SK-N-SH treated with all-trans-retinoic acid at 6 μM for 48 hours (cell line): ENCODE measurements around the gene RASSF10.

Experiments
- ATAC-seq: fragments of 200-7000 bp; cut with Tn5 transposase; 3 replicates; pipeline ENCODE4 v1.9.1; 2020; ENCODE audit warnings: mild to moderate bottlenecking, moderate library complexity
- CREB5 ChIP-seq: fragments of 250-450 bp; sonication (Bioruptor Pico); IDR thresholded peaks from 2 replicates; pipeline ENCODE4 v1.5.1; 2020; ENCODE audit warnings: low read depth, mild to moderate bottlenecking, moderate library complexity
- CSDC2 ChIP-seq: fragments of 250-450 bp; sonication (Bioruptor Pico); IDR thresholded peaks from 2 replicates; pipeline ENCODE4 v1.5.0; 2020; ENCODE audit warnings: mild to moderate bottlenecking, moderate library complexity
- CSRNP3 ChIP-seq: fragments of 250-450 bp; sonication (Bioruptor Pico); IDR thresholded peaks from 2 replicates; pipeline ENCODE4 v1.5.1; 2021; ENCODE audit warnings: mild to moderate bottlenecking, moderate library complexity
- ESRRG ChIP-seq: fragments of 250-450 bp; sonication (Bioruptor Pico); IDR thresholded peaks from 2 replicates; pipeline ENCODE4 v1.6.1; 2021; ENCODE audit warnings: mild to moderate bottlenecking
- GLIS3 ChIP-seq: fragments of 250-450 bp; sonication (Bioruptor Pico); IDR thresholded peaks from 2 replicates; pipeline ENCODE4 v1.5.0; 2020; ENCODE audit warnings: mild to moderate bottlenecking, moderate library complexity
- ISL1 ChIP-seq: fragments of 250-450 bp; sonication (Bioruptor Pico); IDR thresholded peaks from 2 replicates; pipeline ENCODE4 v2.1.2; 2022; ENCODE audit warnings: mild to moderate bottlenecking, moderate library complexity
- OSR1 ChIP-seq: fragments of 250-450 bp; sonication (Bioruptor Pico); IDR thresholded peaks from 2 replicates; pipeline ENCODE4 v1.8.0; 2022; ENCODE audit warnings: moderate library complexity, mild to moderate bottlenecking, inconsistent platforms
- PATZ1 ChIP-seq: fragments of 250-450 bp; sonication (Bioruptor Pico); IDR thresholded peaks from 2 replicates; pipeline ENCODE4 v1.8.0; 2020; ENCODE audit warnings: mild to moderate bottlenecking, moderate library complexity, borderline replicate concordance
- POU6F1 ChIP-seq: fragments of 250-450 bp; sonication (Bioruptor Pico); IDR thresholded peaks from 2 replicates; pipeline ENCODE4 v1.8.0; 2021; ENCODE audit warnings: low read depth, mild to moderate bottlenecking, moderate library complexity, borderline replicate concordance
- PPARA ChIP-seq: fragments of 250-450 bp; sonication (Bioruptor Pico); IDR thresholded peaks from 2 replicates; pipeline ENCODE4 v1.5.0; 2020; ENCODE audit warnings: mild to moderate bottlenecking, borderline replicate concordance
- RARB ChIP-seq: fragments of 250-450 bp; sonication (Bioruptor Pico); IDR thresholded peaks from 2 replicates; pipeline ENCODE4 v1.8.0; 2021; ENCODE audit warnings: mild to moderate bottlenecking, moderate library complexity
- TCF4 ChIP-seq: fragments of 250-450 bp; sonication (Bioruptor Pico); IDR thresholded peaks from 2 replicates; pipeline ENCODE4 v1.8.0; 2021; ENCODE audit warnings: mild to moderate bottlenecking, moderate library complexity, borderline replicate concordance
- TOX ChIP-seq: fragments of 250-450 bp; sonication (Bioruptor Pico); IDR thresholded peaks from 2 replicates; pipeline ENCODE4 v1.8.0; 2021; ENCODE audit warnings: mild to moderate bottlenecking, moderate library complexity, borderline replicate concordance
- TSHZ2 ChIP-seq: fragments of 250-450 bp; sonication (Bioruptor Pico); IDR thresholded peaks from 2 replicates; pipeline ENCODE4 v1.5.0; 2020; ENCODE audit warnings: mild to moderate bottlenecking, moderate library complexity
- ZC3H10 ChIP-seq: fragments of 250-450 bp; sonication (Bioruptor Pico); IDR thresholded peaks from 2 replicates; pipeline ENCODE4 v1.5.1; 2021; ENCODE audit warnings: mild to moderate bottlenecking, moderate library complexity
- ZFP3 ChIP-seq: fragments of 250-450 bp; sonication (Bioruptor Pico); IDR thresholded peaks from 2 replicates; pipeline ENCODE4 v1.5.0; 2020; ENCODE audit warnings: mild to moderate bottlenecking, moderate library complexity
- ZFP30 ChIP-seq: fragments of 450-650 bp; formaldehyde crosslinking; IDR thresholded peaks from 2 replicates; pipeline ENCODE4 v1.5.0; 2022; ENCODE audit warnings: mild to moderate bottlenecking, moderate library complexity
- ZNF565 ChIP-seq: fragments of 450-650 bp; formaldehyde crosslinking; conservative IDR thresholded peaks from 2 replicates; pipeline ENCODE4 v1.5.0; 2020; ENCODE audit warnings: low read depth, mild to moderate bottlenecking, moderate library complexity
- ZNF70 ChIP-seq: fragments of 450-650 bp; formaldehyde crosslinking; IDR thresholded peaks from 2 replicates; pipeline ENCODE4 v1.5.0; 2020; ENCODE audit warnings: mild to moderate bottlenecking, moderate library complexity
- ZNF8 ChIP-seq: fragments of 450-650 bp; formaldehyde crosslinking; IDR thresholded peaks from 2 replicates; pipeline ENCODE4 v1.5.0; 2020; ENCODE audit warnings: mild to moderate bottlenecking, moderate library complexity

The RASSF10 gene

GRCh38 chr11:13047884-13048283 lies 38.8 kb downstream of the RASSF10 start:
- ATAC-seq, result no peak
- no peak for TF ChIP-seq PPARA (CRISPR knock-in tag)
- TF ChIP-seq RARB, result no peak
- no peak for TF ChIP-seq CSDC2
- no peak for TF ChIP-seq PATZ1 (CRISPR knock-in tag)
- no peak for TF ChIP-seq ISL1 (CRISPR knock-in tag)
- no peak for TF ChIP-seq TCF4 (CRISPR knock-in tag)
- no peak for TF ChIP-seq TSHZ2
- no peak for TF ChIP-seq CSRNP3
- no peak for TF ChIP-seq OSR1 (CRISPR knock-in tag)
- no peak for TF ChIP-seq ZNF70 (CRISPR knock-in tag)
- no peak for TF ChIP-seq ZC3H10 (CRISPR knock-in tag)
- TF ChIP-seq TOX, result no peak
- TF ChIP-seq ZNF8 (CRISPR knock-in tag), result no peak
- no peak for TF ChIP-seq CREB5 (CRISPR knock-in tag)
- no peak for TF ChIP-seq GLIS3
- no peak for TF ChIP-seq POU6F1 (CRISPR knock-in tag)

GRCh38 chr11:13051257-13051656 lies 42.1 kb downstream of the RASSF10 start:
- ATAC-seq, result no peak
- TF ChIP-seq ZNF8 (CRISPR knock-in tag) (no peak), CSDC2 (no peak), ZFP3 (CRISPR knock-in tag) (no peak), ESRRG (CRISPR knock-in tag) (no peak), ZFP30 (CRISPR knock-in tag) (no peak), ZNF565 (CRISPR knock-in tag) (no peak), TSHZ2 (no peak), CREB5 (CRISPR knock-in tag) (no peak)
